Stimulated activated CD8-positive, alpha-beta memory T cell treated with anti-CD3 and anti-CD28 coated beads, Interleukin-15, amount 100 ng/mL, for 1 hour (primary cell): Measurements from ENCODE around the gene LSM2.
A peak's percentile ranks its signal among the peaks of the same experiment; 100 is the strongest.
"Not testable (repeated sequence)": the region's sequence is repeated elsewhere in the genome, so short reads cannot be mapped to it uniquely, and the experiment has no call there.

Experiments
- DNase-seq: peaks from one replicate; pipeline ENCODE4 v3.0.0-alpha.2; 2020; ENCODE audit warnings: low read depth

Gene LSM2

GRCh38 chr6:31827286-31828079 lies 20.7 kb upstream of the LSM2 start, which contains the start of gene HSPA1B:
Gene HSPA1B, plus strand, starts transcription at chr6:31827738. Its CDS starts 213 bp downstream, at chr6:31827951.
- peak; percentile 81 for DNase-seq

- no peak for DNase-seq
These were observed 20.1 kb upstream of the LSM2 start for GRCh38 chr6:31826793-31827285.

- DNase-seq = no peak
These were observed 18.8 kb upstream of the LSM2 start for GRCh38 chr6:31825553-31825952.

DNA sequence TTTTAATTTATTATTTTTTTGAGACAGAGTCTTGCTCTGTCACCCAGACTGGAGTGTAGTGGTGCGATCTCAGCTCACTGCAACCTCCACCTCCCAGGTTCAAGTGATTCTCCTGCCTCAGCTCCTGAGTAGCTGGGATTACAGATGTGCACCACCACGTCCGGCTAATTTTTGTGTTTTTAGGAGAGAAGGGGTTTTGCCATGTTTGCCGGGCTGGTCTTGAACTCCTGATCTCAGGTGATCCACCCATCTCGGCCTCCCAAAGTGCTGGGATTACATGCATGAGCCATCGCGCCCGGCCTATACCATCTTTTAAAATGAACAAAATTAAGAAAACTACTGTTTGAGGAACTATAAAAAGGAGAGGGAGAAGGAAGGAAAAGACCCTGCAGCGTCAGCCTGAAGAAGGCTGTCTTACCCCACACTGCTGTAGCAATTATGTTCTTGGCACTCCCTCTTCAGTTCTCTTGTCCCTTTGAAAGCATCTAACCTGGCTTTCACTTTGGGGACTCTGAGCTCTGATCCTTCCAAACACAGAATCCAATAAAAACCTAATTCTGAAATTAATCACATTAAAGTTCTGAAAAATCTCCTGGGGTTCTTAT lies 16.9 kb upstream of the LSM2 start:
- DNase-seq = not testable (repeated sequence)

DNA sequence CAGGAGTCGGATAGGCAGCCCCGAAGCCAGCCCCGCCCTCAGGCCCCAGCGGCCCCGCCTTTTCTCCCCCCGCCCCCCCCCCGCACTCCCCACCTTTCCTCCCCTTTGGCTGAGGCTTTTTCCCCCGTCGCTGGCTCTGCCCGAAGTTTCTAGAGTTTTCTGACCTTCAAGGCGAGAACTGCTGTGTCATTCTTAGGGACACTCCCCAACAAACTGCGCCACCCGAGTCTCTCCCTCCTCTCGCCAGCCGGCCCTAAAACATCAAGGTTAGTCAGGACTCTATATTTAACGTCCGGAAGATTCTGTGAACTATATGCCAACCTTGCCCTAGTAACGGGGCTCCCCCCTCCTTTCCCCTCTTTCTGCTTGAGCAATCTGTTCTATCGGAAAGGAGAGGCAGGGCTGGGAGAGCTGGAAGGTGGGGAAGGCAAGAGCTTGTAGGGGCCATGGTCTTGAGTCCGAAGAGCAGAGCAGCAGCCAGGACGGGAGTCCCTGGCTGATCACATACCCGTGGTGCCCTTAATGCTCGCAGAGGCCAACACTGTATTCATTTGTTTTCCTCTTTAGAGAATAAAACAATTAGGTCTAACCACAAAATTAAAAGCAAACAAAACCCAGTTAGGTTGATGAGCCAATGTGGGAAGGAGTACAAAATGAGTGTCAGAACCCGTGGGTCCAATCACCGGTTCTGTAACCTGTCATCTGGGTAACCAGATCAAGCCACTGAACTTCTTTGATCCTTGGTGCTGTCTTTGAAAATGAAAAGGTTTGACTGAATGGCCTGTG lies 15.5 kb upstream of the LSM2 start:
- peak; percentile 41 for DNase-seq

DNA sequence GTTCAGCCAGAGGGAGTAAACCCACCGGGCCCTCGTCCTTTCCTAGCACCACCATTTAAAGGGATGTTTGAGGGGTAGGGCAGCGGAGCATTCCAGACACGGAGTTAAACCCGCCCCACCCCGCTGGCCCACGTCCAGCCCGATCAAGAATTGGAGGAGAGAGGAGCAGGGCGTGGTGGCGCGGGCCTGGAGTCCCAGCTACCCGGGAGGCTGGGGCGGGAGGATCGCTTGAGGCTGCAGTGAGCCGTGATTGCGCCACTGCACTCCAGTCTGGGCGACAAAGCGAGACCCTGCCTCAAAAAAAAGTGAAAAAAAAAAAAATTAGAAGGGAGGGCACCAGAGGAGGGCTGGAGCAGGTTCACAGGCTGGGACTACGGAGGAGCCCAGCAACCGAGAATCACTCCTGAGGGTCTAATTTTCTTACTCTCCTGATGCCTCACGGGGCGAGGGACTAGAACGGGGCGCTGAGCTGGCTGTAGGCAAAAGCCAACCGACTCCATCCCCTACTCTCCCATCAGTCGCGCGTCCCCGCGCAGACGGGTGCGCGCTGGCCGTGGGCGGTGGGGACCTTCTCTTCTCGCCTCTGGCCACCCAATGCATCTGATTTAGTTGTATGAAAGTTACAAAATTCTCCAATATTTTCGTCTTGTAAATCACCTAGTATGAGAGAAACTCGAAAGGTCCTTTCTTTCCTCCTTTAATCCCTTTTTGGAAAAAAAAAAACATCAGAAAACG lies 14.7 kb upstream of the LSM2 start:
- no peak for DNase-seq

DNA sequence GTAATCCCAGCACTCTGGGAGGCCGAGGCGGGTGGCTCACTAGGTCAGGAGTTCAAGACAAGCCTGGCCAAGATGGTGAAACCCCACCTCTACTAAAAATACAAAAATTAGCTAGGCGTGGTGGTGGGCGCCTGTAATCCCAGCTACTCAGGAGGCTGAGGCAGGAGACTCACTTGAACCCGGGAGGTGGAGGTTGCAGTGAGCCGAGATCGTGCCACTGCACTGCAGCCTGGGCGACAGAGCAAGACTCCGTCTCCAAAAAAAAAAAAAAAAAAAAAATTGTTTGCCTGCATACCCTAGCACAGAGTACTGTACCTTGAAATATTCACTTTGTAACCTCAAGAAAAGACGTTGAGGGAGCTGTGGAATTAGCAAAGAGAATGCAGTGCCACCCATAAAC lies 13.6 kb upstream of the LSM2 start:
- not testable (repeated sequence) for DNase-seq

DNA sequence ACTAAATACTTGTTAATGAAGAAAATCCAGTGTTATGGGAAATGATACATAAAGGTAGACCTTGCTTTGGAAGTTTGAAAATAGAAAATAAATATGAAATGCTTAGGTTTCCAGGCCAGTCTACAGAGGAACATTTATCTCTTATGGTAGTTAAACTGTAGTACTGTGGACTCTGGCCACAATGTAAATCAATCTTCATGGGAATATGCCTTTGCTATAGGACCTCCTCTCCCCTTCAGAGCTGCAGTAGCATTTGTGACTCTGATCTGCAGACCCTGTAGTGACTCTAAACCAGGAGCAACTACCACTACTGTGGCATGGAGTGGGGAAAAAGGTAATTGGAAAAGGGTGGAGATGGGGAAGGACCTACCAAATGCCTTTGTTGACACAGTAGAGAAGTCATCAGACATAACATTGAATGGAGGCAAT lies 13.1 kb upstream of the LSM2 start:
- no peak for DNase-seq

DNA sequence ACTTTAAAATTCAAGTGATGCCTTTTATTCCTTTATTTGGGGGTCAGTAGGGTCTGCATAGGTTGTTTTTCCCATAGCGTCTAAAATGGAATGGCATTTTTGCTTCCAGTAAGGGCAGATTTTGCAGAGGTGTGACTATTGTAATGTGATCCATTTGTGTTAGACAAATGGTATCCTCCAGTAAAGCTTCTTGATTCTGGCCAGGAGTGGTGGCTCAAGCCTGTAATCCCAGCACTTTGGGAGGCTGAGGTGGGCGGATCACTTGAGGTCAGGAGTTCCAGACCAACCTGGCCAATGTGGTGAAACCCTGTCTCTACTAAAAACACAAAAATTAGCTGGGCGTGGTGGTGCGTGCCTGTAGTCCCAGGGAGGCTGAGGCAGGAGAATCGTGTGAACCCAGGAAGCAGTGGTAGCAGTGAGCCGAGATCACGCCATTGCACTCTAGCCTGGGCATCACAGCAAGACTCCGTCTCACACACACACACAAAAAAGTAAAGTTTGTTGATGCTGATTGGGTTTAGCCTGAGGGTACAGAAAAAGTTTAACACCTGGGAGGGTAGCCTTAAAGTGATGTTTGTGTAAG lies 11.3 kb upstream of the LSM2 start:
- DNase-seq = not testable (repeated sequence)

- DNase-seq = not testable (repeated sequence)
These were observed 10.6 kb upstream of the LSM2 start for GRCh38 chr6:31817133-31817928.

- peak; percentile 52 for DNase-seq
These were observed 8.5 kb upstream of the LSM2 start, which contains the start of the genes HSPA1A and HSPA1L for GRCh38 chr6:31815025-31815838. Gene HSPA1A, plus strand, starts transcription at chr6:31815543. Its CDS starts 214 bp downstream, at chr6:31815757. Gene HSPA1L, minus strand, starts transcription at chr6:31815283. Its CDS starts 3,311 bp downstream, at chr6:31811972.

GRCh38 chr6:31814677-31815024 lies 7.9 kb upstream of the LSM2 start:
- peak; percentile 57 for DNase-seq

DNA sequence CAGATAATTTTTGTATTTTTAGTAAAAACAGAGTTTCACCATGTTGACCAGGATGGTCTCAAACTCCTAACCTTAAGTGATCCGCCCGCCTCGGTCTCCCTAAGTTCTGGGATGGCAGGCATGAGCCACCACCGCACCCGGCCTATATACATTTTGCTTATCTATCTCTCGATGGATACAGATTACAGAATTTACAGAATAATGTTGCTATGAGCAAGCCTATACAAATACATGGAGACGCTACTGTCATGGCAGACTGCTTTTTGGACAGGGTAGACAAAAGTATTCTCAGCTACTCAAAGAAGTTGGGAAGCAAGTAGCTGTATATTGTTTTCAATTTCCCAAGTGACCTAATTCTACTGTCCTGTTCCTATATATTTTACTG lies 6.7 kb upstream of the LSM2 start:
- DNase-seq = no peak

DNA sequence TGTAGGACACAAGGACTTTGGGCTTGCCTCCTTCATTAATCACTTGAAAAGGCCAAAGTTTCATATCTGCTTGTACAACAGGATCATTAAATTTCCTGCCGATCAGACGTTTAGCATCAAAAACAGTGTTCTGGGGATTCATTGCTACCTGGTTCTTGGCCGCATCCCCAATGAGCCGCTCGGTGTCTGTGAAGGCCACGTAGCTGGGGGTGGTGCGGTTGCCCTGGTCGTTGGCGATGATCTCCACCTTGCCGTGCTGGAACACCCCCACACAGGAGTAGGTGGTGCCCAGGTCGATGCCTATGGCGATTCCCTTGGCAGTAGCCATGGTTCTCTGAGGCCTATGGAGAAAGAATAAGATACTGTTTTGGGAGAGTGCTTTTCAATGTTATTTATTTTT lies 4.9 kb upstream of the LSM2 start:
- DNase-seq = no peak

GRCh38 chr6:31808599-31808998 lies 1.8 kb upstream of the LSM2 start:
- not testable (repeated sequence) for DNase-seq

- no peak for DNase-seq
These were observed 762 bp downstream of the LSM2 start for GRCh38 chr6:31805939-31806469.

DNA sequence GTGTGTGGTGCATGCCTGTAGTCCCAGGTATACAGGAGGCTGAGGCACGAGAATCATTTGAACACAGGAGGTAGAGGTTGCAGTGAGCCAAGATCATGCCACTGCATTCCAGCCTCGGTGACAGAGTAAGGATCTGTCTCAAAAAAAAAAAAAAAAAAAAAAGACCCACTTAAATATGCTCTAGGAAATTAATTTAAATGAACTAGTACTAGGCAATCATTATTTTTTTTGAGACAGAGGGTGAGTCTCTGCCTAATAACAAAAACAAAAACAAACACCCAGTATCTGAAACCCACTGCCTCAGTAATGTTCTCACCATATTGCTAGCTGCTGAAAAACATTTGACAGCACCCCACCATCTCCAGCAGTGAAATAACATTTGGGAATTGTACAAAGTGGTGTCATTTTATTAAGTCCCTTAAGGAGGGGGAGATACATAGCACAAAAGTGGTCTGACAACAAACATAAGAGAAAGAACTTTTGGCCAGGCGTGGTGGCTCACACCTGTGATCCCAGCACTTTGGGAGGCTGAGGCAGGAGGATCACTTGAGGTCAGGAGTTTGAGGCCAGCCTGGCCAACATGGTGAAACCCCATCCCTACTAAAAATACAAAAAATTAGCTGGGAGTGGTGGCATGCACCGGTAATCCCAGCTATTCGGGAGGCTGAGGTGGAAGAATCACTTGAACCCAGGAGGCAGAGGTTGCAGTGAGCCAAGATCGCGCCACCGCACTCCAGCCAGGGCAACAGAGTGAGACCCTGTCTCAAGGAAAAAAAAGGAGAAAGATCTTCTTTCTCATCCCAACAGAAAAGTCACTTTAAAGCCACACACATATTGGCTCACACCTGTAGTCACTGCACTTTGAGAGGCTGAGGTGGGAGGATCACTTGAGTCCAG lies 5.5 kb downstream of the LSM2 start:
- DNase-seq = not testable (repeated sequence)

GRCh38 chr6:31799781-31800180 lies 7.0 kb downstream of the LSM2 start:
- DNase-seq = no peak
